Transverse colon (tissue), 3 donors: ENCODE data around the gene RABL6.

Source experiments
- CTCF ChIP-seq, 5 experiments: fragments of 200-600 bp in 3 of 5; fragments of 450-650 bp in 2 of 5; sonication (generic) in 3 of 5; IDR thresholded peaks; 1 replicate in 2 of 5; 2 replicates in 3 of 5; pipeline ENCODE4 v1.5.1; 2016 to 2017; ENCODE audit warnings: antibody characterized with exemption in 5 of 5, inconsistent platforms in 3 of 5, mild to moderate bottlenecking in 2 of 5, moderate library complexity in 1 of 5
- EP300 ChIP-seq: sonication (generic); formaldehyde crosslinking; IDR thresholded peaks from one replicate; pipeline ENCODE4 v1.6.1; 2017; ENCODE audit warnings: antibody characterized with exemption, low read depth
- POLR2A ChIP-seq: fragments of 450-650 bp; IDR thresholded peaks from one replicate; pipeline ENCODE4 v1.6.1; 2016; ENCODE audit warnings: antibody characterized with exemption, mild to moderate bottlenecking, moderate library complexity

GRCh38 chr9:136784249-136784996 is 23.3 kb upstream of the RABL6 start:
- no peak for TF ChIP-seq POLR2A
- peak; percentile 51 to 75 (median 52) for TF ChIP-seq CTCF (IDR thresholded peaks at IDR 0.05)
- no peak for TF ChIP-seq EP300
